HG03025 (cell line): ENCODE results near the gene LYPD8.

Experiments used
- ATAC-seq: cut with Tn5 transposase; IDR thresholded peaks from one replicate; pipeline ENCODE4 v1.9.1; 2021; ENCODE audit warnings: mild to moderate bottlenecking, moderate library complexity; ENCODE audit not compliant: unreplicated experiment, low FRiP score

Gene LYPD8

GRCh38 chr1:248758352-248758751, 2.8 kb upstream of the LYPD8 start:
- no peak for ATAC-seq

- ATAC-seq: no peak
These were observed 2.2 kb upstream of the LYPD8 start for GRCh38 chr1:248757784-248758195.

DNA sequence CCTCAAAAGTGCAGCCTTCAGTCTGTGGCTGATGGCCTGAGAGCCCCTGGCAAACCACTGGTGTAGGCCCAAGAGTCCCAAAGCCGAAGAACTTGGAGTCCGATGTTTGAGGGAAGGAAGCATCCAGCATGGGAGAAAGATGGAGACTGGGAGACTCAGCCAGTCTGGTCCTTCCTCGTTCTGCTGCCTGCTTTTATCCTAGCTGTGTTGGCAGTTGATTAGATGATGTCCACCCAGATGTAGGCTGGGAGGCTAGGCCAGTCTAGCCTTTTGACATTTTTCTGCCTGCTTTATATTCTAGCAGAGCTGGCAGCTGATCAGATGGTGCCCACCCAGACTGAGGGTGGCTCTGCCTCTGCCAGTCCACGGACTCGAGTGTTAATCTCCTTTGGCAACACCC, 1.1 kb upstream of the LYPD8 start:
- ATAC-seq: no peak

GRCh38 chr1:248756151-248756550, 592 bp upstream of the LYPD8 start:
- ATAC-seq: no peak

GRCh38 chr1:248753708-248754280, 1.8 kb downstream of the LYPD8 start:
- ATAC-seq: no peak

GRCh38 chr1:248753029-248753594, 2.4 kb downstream of the LYPD8 start:
- ATAC-seq: no peak

DNA sequence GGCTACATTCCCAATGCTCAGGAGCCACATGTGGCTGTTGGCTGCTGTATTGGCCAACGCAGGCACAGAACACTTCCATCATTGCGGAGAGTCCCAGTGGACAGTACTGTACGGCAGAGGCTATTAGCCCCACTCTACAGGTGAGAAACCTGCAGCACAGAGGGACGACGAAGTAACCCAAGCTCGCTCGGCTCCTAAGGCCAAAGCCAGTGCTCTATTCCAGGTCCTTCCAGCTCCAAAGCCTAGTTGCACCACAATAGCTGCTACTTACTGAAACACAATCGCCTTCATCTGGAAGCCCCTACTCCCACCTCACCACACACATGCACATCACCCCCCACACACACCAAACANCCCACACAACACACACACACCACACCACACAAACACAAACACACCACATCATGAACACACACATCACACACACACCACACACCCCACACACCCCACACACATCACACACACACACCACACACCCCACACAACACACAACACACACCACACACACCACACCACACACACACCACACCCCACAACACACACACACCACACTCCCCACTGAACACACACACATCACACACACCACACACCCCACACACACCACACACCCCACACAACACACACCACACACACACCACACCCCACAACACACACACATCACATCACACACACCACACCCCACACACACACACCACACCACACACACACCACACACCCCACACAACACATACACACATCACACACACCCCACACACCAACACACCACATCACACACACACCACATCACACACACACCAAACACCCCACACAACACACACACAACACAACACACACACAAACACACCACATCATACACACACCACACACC, 3.2 kb downstream of the LYPD8 start:
- no peak for ATAC-seq

DNA sequence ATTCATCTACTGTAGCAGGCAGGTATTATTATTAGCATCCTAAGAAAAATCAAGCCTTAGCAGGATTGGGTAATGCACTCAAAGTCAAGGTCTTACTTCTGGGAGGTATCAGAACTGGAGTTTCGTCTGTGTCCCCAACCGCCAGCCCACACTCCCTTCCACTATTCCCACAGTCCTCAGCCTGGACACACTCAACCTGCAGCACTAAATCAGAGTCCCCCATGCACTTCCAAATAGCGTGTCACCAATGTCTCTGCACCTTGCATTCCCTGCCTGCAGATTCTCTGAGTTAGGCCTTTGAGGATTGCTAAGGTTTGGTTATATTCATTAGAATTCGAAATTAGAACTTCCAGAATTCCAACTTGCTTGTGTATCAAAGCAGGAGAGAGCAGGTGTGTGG, 3.9 kb downstream of the LYPD8 start:
- ATAC-seq: no peak

DNA sequence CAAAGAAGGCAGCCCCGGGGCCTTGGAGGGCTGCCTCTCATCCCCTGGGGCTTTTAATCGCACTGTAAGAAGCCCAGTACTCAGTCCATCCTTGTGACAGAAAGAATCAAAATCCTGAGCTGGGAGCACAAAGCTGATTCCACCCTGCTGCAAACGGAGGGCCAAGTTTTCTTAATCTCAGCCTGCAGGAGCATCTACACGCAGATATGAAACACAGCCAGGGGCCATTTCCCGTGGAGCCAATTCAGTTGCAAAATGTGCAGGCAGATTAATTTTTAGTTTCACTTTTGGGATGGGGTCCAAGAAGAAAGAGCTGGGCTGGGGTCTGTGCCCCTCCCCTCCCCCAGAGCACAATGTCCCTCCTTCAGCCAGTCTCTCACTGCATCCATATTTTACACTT, 4.4 kb downstream of the LYPD8 start:
- ATAC-seq: no peak

DNA sequence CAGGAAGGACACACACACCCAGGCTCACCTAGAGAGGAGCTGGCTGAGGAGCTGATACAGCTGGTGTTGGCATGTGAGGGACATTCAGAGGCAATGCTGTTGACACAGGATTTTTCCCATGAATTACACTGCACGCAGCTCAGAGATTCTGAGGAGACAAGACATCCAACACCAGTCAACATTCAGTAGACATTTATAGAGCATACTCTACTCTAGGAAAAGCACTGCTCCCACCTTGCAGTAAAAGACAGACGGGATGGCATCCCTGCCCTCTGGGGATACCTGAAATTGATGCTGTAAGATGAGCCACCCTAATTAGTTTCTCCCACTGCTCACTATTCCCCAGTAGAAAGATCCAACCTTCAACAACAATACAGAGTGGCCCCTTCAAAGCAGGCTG, 5.1 kb downstream of the LYPD8 start:
- no peak for ATAC-seq

DNA sequence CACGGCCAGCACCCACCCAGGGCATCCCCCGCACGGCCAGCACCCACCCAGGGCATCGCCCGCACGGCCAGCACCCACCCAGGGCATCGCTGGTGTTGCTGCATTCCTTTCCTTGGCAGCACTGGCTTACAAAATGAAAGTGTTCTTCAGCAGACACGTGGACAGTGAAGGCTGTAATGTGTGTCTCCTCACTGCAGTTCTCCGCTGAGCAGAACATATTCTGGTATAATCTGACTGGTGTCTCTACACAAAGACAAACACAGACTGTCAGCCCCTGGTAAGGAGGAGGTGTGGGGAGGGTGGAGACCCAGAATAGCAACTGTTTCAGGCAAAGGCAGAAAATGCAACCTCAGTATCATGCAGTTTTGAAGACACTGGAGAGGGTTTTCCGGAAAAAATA, 7.3 kb downstream of the LYPD8 start:
- ATAC-seq: no peak

- no peak for ATAC-seq
These were observed 14.7 kb downstream of the LYPD8 start for GRCh38 chr1:248740876-248741275.

DNA sequence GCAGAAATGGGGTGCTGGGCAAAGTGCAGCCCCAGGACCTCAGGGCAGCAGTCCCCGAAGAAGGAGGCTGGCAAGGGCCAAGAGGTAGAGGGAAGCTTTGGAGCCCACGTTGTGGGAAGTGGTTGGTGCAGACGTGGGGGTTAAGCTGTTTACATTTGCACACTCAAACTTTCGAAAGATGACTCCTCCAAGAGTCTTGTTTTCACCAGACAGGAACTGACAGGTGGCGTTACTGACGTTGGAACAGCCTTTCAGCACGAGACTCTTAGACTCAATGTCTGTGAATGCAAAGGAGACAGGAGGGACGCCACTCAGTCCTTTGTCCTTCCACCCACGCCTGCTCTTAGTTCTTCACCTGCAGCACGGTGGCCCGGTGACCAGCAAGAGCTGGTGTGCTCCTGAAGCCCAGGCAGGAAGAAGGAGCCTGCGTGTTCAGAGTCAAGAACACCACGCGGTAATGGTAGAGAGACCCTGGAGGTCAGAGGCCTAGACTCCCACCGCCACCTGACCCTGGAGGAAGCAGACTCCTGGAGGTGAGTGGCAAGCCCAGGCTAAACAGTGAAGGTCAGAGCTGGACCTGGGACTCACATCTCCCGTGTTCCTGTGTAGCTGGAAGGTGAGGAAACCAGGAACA, 15.9 kb downstream of the LYPD8 start:
- no peak for ATAC-seq

DNA sequence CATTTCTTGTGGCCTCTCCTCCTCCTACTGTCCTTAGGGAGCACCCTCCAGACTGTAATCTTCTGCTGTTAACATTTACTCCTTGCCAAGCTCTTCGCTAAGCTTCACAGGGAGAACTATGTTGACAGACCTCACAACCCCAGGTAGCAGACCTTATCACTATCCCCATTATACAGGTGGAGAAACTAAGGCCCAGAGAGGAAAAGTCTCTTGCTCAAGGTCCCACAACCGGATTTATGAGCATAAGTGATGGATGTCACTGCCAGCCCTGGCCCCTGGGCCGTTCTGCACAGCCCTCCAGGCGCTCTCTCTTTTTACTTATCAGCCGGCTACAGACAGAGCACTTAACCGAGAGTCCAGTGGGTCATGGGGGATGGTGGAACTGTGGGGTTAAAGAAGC, 18.1 kb downstream of the LYPD8 start:
- ATAC-seq: no peak

DNA sequence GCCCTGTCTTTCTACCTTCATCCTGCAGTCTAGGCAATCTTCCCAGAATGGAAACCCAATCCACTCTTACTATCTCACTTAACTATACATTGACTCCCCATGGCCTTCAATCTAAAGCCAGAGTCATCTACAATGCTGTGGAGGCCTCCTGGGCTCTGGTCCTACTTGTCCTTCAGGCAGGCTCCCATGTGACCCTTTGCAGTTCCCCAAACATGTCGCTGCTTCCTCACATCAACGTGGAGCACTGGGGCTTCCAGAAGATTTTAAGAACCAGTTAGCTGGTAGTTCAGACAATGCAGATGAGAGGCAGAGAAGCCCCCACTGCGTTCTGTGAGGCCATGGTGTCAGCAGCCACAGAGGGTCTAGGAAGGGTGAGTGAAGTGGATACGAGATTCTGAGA, 18.6 kb downstream of the LYPD8 start:
- no peak for ATAC-seq

DNA sequence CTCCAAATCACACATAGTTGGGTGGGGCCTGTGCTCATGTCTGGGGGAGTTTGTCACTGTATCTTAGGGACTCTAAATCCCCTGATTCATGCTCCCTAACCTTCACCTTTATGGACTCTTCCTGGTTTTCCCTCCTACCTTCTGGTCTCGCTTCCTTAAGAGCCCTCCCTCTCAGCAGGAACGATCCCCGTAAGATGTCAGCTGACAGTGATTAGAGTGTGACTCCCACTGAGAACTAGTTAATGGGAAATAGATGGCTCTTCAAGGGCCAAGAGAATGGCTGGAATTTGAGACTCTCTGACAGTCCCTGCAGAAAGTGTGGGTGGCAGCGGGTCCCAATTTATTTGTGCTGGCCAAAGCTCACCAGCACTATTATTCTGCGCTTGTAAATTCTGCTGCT, 22.0 kb downstream of the LYPD8 start:
- no peak for ATAC-seq

DNA sequence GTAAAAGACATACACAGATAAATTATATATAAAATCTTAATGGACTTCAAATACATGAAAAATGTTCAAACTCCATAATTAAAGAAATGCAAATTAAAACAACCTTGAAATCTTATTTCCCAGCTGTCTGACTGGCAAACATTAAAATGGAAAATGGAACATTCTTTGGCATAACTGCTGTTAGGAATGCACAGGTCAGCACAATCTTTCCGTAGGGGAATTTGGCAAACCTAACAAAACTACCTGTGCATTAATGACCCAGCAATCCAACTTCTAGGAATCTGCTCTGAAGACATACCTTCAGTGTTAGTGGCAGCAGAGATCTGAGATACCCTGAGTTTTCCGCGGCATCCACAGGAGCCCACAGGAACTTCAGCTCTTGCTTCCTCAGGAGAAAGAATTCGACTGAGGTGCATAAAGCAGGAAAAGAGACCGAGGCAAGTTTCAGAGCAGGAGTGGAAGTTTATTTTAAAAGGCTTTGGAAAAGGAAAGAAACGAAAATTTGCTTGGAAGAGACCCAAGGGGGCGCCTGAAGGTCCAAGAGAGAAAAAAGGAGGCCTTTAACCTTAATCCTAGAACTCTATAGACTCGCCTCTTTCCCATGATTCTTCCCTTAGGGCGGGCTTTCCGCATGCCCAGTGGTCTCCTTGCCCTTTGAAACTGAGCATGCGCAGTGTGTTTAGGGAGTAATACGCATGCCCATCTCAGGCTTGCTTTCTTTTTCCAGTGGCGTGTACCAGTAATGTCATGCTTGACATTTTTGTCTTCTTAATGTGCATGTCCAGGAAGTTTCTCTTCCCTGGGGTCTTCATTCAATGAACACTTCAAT, 24.8 kb downstream of the LYPD8 start:
- no peak for ATAC-seq

GRCh38 chr1:248714248-248714647, 41.3 kb downstream of the LYPD8 start:
- ATAC-seq: no peak

GRCh38 chr1:248710305-248710900, 45.2 kb downstream of the LYPD8 start:
- ATAC-seq: no peak

- no peak for ATAC-seq
These were observed 51.0 kb downstream of the LYPD8 start for GRCh38 chr1:248704606-248705005.
